H1 (cell line): ENCODE measurements around the gene MOB1B. TPM values are rescaled to one million over a fixed set of nuclear protein-coding genes. Genes with fewer than 3 reads are reported as not detected.

ENCODE experiments used
- CTCF ChIA-PET: fragments of 300-600 bp; sonication (Branson Sonifier 250); formaldehyde crosslinking; loops from one replicate; lab custom pipeline; 2021; ENCODE audit not compliant: partially characterized antibody; lab: Charles Lee
- POLR2A ChIA-PET: fragments of 300-600 bp; sonication (Branson Sonifier 250); formaldehyde crosslinking; loops from one replicate; lab custom pipeline; 2021; ENCODE audit warnings: inconsistent platforms; ENCODE audit not compliant: partially characterized antibody; lab: Charles Lee
- DNase-seq, 2 experiments: peaks; one replicate each; pipeline versions ENCODE4 v3.0.0 to v3.0.0-alpha.2; 2010 to 2022; ENCODE audit warnings: low spot score in 2 of 2, low read depth in 1 of 2, mixed read lengths in 1 of 2
- FAIRE-seq: peaks from 2 replicates; lab custom pipeline; 2011; peaks lifted over from hg19 to GRCh38; lab: Jason Lieb, UNC
- H2AFZ ChIP-seq: 2 replicates; pipeline ENCODE4 v1.8.1; 2012; ENCODE audit warnings: low read length, inconsistent platforms
- H2AK5ac ChIP-seq: 2 replicates; pipeline ENCODE4 v1.6.1; 2013; ENCODE audit warnings: low read depth, low read length
- H2BK120ac ChIP-seq: replicated peaks from 2 replicates; pipeline ENCODE3; 2013; ENCODE audit warnings: low read depth, low read length, inconsistent platforms
- H2BK12ac ChIP-seq: 2 replicates; pipeline ENCODE4 v1.6.1; 2013; ENCODE audit warnings: low read depth, low read length
- H2BK15ac ChIP-seq: 2 replicates; pipeline ENCODE4 v1.6.1; 2013; ENCODE audit warnings: low read length
- H2BK20ac ChIP-seq: 2 replicates; pipeline ENCODE4 v1.6.1; 2013; ENCODE audit warnings: low read length
- H2BK5ac ChIP-seq: 2 replicates; pipeline ENCODE4 v1.6.1; 2013; ENCODE audit warnings: low read depth, low read length
- H3K14ac ChIP-seq: 2 replicates; pipeline ENCODE4 v1.6.1; 2013; ENCODE audit warnings: inconsistent platforms; ENCODE audit not compliant: insufficient read length
- H3K18ac ChIP-seq: 2 replicates; pipeline ENCODE4 v1.6.1; 2013; ENCODE audit warnings: low read length; ENCODE audit errors: extremely low read depth
- H3K23ac ChIP-seq: 2 replicates; pipeline ENCODE4 v1.6.1; 2013; ENCODE audit warnings: inconsistent platforms; ENCODE audit not compliant: insufficient read length
- H3K23me2 ChIP-seq: 2 replicates; pipeline ENCODE4 v1.6.1; 2013; ENCODE audit warnings: low read depth, low read length
- H3K27ac ChIP-seq: 2 replicates; pipeline ENCODE4 v1.6.1; 2011; ENCODE audit warnings: low read depth, low read length, inconsistent platforms
- H3K27me3 ChIP-seq, 4 experiments: replicated peaks in 1 of 4; 1 replicate in 1 of 4; 2 replicates in 3 of 4; pipeline versions ENCODE4 v1.6.1 to v1.8.1; 2011 to 2013; ENCODE audit warnings: low read length in 3 of 4, mild to moderate bottlenecking in 3 of 4, inconsistent platforms in 2 of 4, mixed read lengths in 2 of 4, moderate library complexity in 1 of 4; ENCODE audit not compliant: control insufficient read depth in 3 of 4, insufficient read depth in 3 of 4; ENCODE audit errors: extremely low read depth in 1 of 4
- H3K36me3 ChIP-seq, 4 experiments: 2 replicates each; pipeline versions ENCODE4 v1.6.1 to v1.8.1; 2011 to 2013; ENCODE audit warnings: mild to moderate bottlenecking in 4 of 4, low read length in 3 of 4, moderate library complexity in 2 of 4, control low read depth in 1 of 4, inconsistent platforms in 1 of 4; ENCODE audit not compliant: insufficient read depth in 4 of 4, control insufficient read depth in 2 of 4
- H3K4ac ChIP-seq: replicated peaks from 2 replicates; pipeline ENCODE3; 2013; ENCODE audit warnings: low read length, low read depth, mixed read lengths, inconsistent platforms; ENCODE audit not compliant: insufficient read length
- H3K4me1 ChIP-seq, 4 experiments: replicated peaks in 1 of 4; 1 replicate in 1 of 4; 2 replicates in 3 of 4; pipeline versions ENCODE4 v1.6.1 to v1.8.1; 2011 to 2013; ENCODE audit warnings: low read length in 3 of 4, inconsistent platforms in 2 of 4, mixed read lengths in 1 of 4; ENCODE audit not compliant: insufficient read depth in 4 of 4, control insufficient read depth in 3 of 4
- H3K4me2 ChIP-seq, 2 experiments: 2 replicates each; pipeline versions ENCODE4 v1.6.1 to v1.8.1; 2011 to 2013; ENCODE audit warnings: low read depth in 2 of 2, low read length in 2 of 2, control low read depth in 1 of 2, inconsistent platforms in 1 of 2, mild to moderate bottlenecking in 1 of 2; ENCODE audit not compliant: insufficient read depth in 1 of 2
- H3K4me3 ChIP-seq, 4 experiments: fragments of 200-600, 300-600 bp in 1 of 4; sonication (generic), shearing (Covaris generic), sonication (Bioruptor Twin) in 1 of 4; 2 replicates each; pipeline versions ENCODE4 v1.5.1 to v1.8.1; 2011 to 2016; ENCODE audit warnings: low read length in 4 of 4, low read depth in 3 of 4, control low read depth in 2 of 4, inconsistent platforms in 2 of 4, mild to moderate bottlenecking in 2 of 4, mixed read lengths in 1 of 4, moderate library complexity in 1 of 4; ENCODE audit not compliant: insufficient read depth in 2 of 4; ENCODE audit errors: extremely low read depth in 1 of 4
- H3K56ac ChIP-seq: replicated peaks from 2 replicates; pipeline ENCODE3; 2013; ENCODE audit warnings: low read depth, mild to moderate bottlenecking, mixed read lengths, low read length, inconsistent platforms; ENCODE audit not compliant: insufficient read length
- H3K79me1 ChIP-seq: 2 replicates; pipeline ENCODE4 v1.6.1; 2013; ENCODE audit warnings: low read depth, low read length, control low read depth
- H3K79me2 ChIP-seq, 2 experiments: 2 replicates each; pipeline versions ENCODE4 v1.6.1 to v1.8.1; 2012 to 2013; ENCODE audit warnings: low read length in 2 of 2, mild to moderate bottlenecking in 2 of 2, inconsistent platforms in 1 of 2; ENCODE audit not compliant: insufficient read depth in 2 of 2, control insufficient read depth in 1 of 2
- H3K9ac ChIP-seq, 4 experiments: replicated peaks in 1 of 4; 1 replicate in 1 of 4; 2 replicates in 3 of 4; pipeline versions ENCODE4 v1.6.1 to v1.8.1; 2011 to 2013; ENCODE audit warnings: low read depth in 3 of 4, low read length in 3 of 4, control low read depth in 2 of 4, mild to moderate bottlenecking in 2 of 4, moderate library complexity in 2 of 4, inconsistent platforms in 1 of 4; ENCODE audit errors: extremely low read depth in 1 of 4
- H3K9me3 ChIP-seq, 2 experiments: 2 replicates each; pipeline versions ENCODE4 v1.6.1 to v1.8.1; 2012 to 2013; ENCODE audit warnings: mild to moderate bottlenecking in 2 of 2, moderate library complexity in 2 of 2, control low read depth in 1 of 2, inconsistent platforms in 1 of 2, low read depth in 1 of 2, low read length in 1 of 2, mixed read lengths in 1 of 2; ENCODE audit not compliant: insufficient read depth in 2 of 2
- H4K20me1 ChIP-seq, 2 experiments: replicated peaks in 1 of 2; 2 replicates each; pipeline versions ENCODE3 to v1.8.1; 2011 to 2013; ENCODE audit warnings: inconsistent platforms in 2 of 2, low read length in 2 of 2, mild to moderate bottlenecking in 1 of 2; ENCODE audit not compliant: insufficient read depth in 2 of 2, control insufficient read depth in 1 of 2
- H4K5ac ChIP-seq: 2 replicates; pipeline ENCODE4 v1.6.1; 2013; ENCODE audit warnings: low read length, low read depth, mixed read lengths, inconsistent platforms; ENCODE audit not compliant: insufficient read length
- H4K8ac ChIP-seq: 2 replicates; pipeline ENCODE4 v1.8.0; 2013; ENCODE audit warnings: mild to moderate bottlenecking, moderate library complexity, low read length, inconsistent platforms; ENCODE audit not compliant: insufficient read depth; ENCODE audit errors: extremely low read depth
- H4K91ac ChIP-seq: replicated peaks from 2 replicates; pipeline ENCODE3; 2013; ENCODE audit warnings: low read length, mixed read lengths, inconsistent platforms; ENCODE audit not compliant: insufficient read length
- WGBS, 2 experiments: shearing (Covaris generic) in 1 of 2; methylation state at CpG; one replicate each; pipeline versions ENCODE4 v1.1.6 to v1.1.7; 2013 to 2015; ENCODE audit warnings: low lambda C conversion rate in 2 of 2, mixed read lengths in 2 of 2, inconsistent platforms in 1 of 2, low coverage in 1 of 2, missing lambda C conversion rate in 1 of 2; ENCODE audit not compliant: insufficient replicate concordance in 2 of 2, insufficient coverage in 1 of 2, insufficient read length in 1 of 2; ENCODE audit errors: extremely low coverage in 1 of 2, missing lambda C conversion rate in 1 of 2; 5-methylcytosine and 5-hydroxymethylcytosine counted together
- polyA plus RNA-seq, 7 experiments: library from polyadenylated mRNA; depleted of rRNA in 3 of 7; stranded (reverse) in 5 of 7; unstranded in 2 of 7; fragments of >200 nt in 5 of 7; fragments of 200-250 nt in 2 of 7; gene quantifications; 1 replicate in 5 of 7; 2 replicates in 1 of 7; 4 replicates in 1 of 7; pipeline versions ENCODE4 v1.2.1 to v1.2.3, GENCODE V29; 2011 to 2013; ENCODE audit warnings: missing spikeins in 2 of 7, mixed read lengths in 2 of 7
- total RNA-seq: library from RNA; stranded (reverse); fragmentation: NEBNext Ultra II Directional; extraction: Animal tissue kit (Norgen Biotek cat#: 25700); gene quantifications from 2 replicates; pipeline ENCODE4 v1.2.1, GENCODE V29; 2021

The MOB1B gene
- total and polyA plus RNA-seq, 2 of the 8 experiments (the other 6 are each of a cell fraction or from before 2014, with no cell fraction given) = 3.8 to 33.5 TPM

DNA sequence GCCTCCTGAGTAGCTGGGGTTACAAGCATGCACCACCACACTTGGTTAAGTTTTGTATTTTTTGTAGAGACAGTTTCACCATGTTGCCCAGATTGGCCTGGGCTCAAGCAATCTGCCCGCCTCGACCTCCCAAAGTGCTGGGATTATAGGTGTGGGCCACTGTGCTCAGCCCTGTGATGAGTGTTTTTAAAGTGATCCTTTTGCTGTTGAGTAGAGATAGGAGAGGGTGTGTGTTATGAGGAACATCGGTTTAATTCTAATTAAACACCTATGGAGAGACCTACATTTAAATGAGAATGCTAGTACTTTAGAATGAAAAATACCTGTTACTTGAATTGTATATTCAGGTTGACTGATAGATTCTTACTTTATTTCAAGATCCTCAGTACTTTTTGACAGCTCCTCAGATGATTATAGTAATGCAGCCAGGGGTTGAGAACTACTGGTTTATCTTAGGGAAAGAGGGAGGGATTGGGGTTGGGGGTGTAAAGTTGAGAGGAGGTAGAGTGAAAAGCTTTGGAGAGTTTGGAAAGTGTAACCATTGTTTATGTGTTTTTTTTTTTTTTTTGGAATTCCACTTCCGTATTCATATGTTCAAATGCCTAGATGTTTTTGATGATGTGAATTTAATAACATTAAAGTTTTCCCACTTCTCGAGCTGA is 54.5 kb downstream of the MOB1B start:
- 0 out of 2 replicates have a peak overlapping the region, but pooled peaks have one; percentile 68 for H2BK12ac ChIP-seq
- H3K79me1 ChIP-seq = 0 out of 2 replicates have a peak, but pooled peaks cover 3% of the 10 kb centered on the region
- no peak overlapping the region for H3K23ac ChIP-seq
- no peak overlapping the region for H2AFZ ChIP-seq
- WGBS, 2 experiments = 77% methylated on average over 5 of the region's 5 CpGs; no CpG with 5 or more reads in 1 of the 2 experiments
- no peak overlapping the region for H3K4ac ChIP-seq
- H2BK5ac ChIP-seq = no peak overlapping the region
- no peak overlapping the region for H3K56ac ChIP-seq
- DNase-seq (no peak), FAIRE-seq (no peak)
- no peaks in the 10 kb centered on the region for H3K9me3 ChIP-seq
- no peak overlapping the region; a peak in 1 of 4 replicates for H3K4me2 ChIP-seq
- CTCF ChIA-PET = interaction anchor here (0.8 to 1.1 kb wide), 2 partner anchors 11 to 27 kb away, joined by 3 to 4 read pairs; no protein-coding TSS in a partner anchor
- no peak overlapping the region for H2BK20ac ChIP-seq
- H4K91ac ChIP-seq = no peak overlapping the region
- no peak overlapping the region for H2BK120ac ChIP-seq
- H3K27me3 ChIP-seq = no peaks in the 10 kb centered on the region
- no peaks in the 10 kb centered on the region for H3K23me2 ChIP-seq
- no peak overlapping the region for H3K18ac ChIP-seq
- peaks cover 0 to 23% (median 3%) of the 10 kb centered on the region in 4 experiments; a peak in 4 of 8 replicates for H3K36me3 ChIP-seq
- no peak overlapping the region for H2AK5ac ChIP-seq
- no peak overlapping the region for H3K4me3 ChIP-seq
- no peak overlapping the region; a peak in 1 of 7 replicates for H3K9ac ChIP-seq
- peaks cover 0 to 4% of the 10 kb centered on the region in 2 experiments for H4K20me1 ChIP-seq
- H3K14ac ChIP-seq = no peak overlapping the region
- H3K79me2 ChIP-seq = peaks cover 0 to 16% of the 10 kb centered on the region in 2 experiments; a peak in 2 of 4 replicates
- no peak overlapping the region for H4K5ac ChIP-seq
- POLR2A ChIA-PET = interaction anchor here (1.3 kb wide), 1 partner anchor 55 kb away, joined by 3 read pairs; the partner anchor contains the start of gene MOB1B
- H3K4me1 ChIP-seq = peaks cover 0 to 4% (median 0%) of the 10 kb centered on the region in 4 experiments; a peak in 1 of 7 replicates
- no peak overlapping the region for H3K27ac ChIP-seq
- no peak overlapping the region for H4K8ac ChIP-seq
- H2BK15ac ChIP-seq = no peak overlapping the region
